HG03439 (cell line): ENCODE data around the gene ANKRD9.
A peak's percentile ranks its signal among the peaks of the same experiment; 100 is the strongest.
"Not testable (repeated sequence)": the region's sequence is repeated elsewhere in the genome, so short reads cannot be mapped to it uniquely, and the experiment has no call there.

Experiments used
- ATAC-seq: cut with Tn5 transposase; IDR thresholded peaks from one replicate; pipeline ENCODE4 v1.9.1; 2021; ENCODE audit warnings: mild to moderate bottlenecking, moderate library complexity; ENCODE audit not compliant: unreplicated experiment

Gene ANKRD9, protein sequence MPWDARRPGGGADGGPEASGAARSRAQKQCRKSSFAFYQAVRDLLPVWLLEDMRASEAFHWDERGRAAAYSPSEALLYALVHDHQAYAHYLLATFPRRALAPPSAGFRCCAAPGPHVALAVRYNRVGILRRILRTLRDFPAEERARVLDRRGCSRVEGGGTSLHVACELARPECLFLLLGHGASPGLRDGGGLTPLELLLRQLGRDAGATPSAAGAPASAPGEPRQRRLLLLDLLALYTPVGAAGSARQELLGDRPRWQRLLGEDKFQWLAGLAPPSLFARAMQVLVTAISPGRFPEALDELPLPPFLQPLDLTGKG

DNA sequence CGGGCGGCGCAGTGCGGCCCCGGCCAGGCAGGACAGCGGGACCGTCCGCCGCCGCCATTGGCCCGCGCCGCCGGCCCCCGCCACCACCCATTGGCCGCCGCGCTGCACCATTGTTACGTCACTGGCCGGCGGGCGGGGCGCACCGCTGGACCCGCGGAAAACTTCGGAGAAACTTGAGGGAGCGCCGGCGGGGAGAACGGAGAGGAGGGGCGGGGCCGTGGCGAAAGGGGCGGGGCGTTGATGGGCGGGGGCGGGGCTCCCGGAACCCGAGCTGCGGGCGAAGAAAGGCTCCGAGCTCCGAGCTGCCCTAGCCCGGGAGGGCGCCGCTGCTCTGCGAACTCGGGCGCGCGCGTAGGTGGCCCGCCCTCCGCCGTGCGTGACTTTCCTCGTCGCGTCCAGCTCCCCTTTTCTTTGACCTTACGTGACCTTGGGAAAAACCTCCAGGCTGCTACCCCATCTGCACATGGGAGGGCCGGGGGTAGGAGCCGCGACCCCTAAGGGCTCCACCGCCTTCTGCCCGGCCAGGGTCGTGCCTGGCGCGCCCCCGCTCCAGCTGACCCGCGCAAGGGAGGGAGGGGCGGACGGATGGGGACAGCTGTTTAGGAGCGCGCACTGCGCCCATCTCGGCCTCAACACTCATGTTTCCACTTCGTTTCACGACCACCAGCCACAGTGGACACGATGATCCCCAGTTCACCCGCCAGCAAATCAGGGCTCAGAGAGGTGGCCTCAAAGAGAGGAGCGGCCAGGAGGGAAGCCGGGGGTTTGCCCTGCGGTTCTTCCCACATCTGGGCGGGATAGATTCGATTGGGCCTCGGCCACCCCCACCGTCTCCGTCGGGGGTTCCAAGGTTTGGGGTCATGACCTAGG lies at the start of gene ANKRD9:
TSS of gene ANKRD9 (minus strand) at position 31 of the 870 bp plus-strand sequence. CDS start 1,887 bp downstream, outside the sequence.
- ATAC-seq: peak; percentile 78

DNA sequence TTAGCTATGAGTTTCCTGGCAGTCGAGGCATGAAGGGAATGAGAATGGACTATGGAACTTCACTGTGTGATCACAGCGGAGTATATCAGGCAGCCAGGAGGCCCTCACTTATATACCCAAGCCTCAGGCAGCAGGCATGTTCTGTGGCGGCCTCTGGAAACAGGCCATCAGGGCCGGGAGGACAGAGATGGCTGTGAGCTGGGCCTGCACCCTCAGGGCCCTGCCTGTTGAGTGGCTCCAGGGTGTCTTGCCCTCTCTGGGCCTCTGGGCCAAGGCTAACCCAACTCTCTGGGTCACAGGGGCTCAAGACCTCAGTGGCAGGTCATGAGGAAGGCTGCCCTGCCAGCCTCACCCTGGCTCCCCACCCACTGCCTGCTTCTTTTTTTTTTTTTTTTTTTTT lies 49.0 kb upstream of the ANKRD9 start:
- ATAC-seq: no peak

DNA sequence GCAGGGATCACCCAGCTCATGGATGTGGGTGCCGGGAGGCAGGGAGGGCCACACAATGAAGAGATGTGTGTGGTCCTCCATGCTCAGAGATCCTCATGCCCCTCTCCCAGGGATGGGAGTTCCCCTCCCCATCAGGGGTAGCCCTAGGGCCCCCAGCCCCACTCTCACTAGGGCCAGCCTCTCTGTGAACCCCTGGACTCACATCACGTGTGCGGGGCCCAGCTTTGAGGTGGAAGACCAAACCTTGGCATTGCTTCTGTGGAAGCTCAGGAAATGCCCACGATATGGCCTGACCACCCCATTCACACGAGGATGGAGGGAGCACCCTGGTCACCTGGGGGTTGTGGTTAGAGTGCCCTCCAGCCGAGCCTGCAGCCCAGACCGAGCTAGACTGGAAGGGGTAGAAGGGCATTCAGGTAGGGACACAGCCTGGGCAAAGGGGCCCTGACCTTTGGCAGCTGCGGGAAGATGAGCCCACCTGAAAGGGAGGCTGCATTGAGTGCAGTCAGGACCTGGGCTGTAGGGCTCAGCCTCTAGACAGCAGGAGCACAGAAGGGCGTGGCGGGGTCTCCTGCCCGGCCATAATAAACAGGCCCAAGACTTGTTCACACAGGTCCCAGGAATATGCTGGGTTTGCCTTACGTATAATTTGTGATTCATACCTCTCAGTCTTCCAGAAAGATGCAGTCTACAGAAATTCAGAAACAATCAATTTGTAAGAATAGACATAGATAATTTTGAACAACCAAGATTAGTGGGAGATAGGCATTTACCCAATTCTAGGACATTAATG lies 48.1 kb upstream of the ANKRD9 start:
- ATAC-seq: no peak

DNA sequence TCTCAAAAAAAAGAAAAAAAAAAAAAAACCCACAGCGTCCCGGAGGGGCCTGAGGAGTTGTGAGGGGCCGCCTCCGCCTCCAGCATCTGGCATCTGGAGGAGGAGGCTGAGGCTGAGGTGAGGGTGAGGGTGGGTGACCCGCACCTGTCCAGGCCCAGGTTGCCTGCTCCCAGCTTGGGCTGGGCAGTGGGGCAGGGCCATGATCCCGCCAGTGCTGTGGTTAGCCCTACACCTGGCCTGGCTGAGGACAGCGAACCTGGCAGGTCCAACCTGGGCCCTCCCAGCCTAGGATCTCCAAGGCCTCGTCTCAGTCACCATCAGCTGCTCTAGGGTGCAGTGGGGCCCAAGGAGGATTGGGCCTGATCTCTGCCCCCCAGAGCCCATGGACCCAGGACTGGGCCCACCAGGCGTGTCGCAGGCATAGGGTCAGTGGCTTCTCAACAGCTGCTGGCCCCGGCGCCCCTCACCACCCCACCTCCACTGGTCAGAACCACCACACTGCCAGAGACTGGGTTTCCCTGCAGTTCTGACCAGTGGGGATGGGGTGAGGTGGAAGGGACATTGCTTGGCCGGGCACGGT lies 46.6 kb upstream of the ANKRD9 start:
- no peak for ATAC-seq

DNA sequence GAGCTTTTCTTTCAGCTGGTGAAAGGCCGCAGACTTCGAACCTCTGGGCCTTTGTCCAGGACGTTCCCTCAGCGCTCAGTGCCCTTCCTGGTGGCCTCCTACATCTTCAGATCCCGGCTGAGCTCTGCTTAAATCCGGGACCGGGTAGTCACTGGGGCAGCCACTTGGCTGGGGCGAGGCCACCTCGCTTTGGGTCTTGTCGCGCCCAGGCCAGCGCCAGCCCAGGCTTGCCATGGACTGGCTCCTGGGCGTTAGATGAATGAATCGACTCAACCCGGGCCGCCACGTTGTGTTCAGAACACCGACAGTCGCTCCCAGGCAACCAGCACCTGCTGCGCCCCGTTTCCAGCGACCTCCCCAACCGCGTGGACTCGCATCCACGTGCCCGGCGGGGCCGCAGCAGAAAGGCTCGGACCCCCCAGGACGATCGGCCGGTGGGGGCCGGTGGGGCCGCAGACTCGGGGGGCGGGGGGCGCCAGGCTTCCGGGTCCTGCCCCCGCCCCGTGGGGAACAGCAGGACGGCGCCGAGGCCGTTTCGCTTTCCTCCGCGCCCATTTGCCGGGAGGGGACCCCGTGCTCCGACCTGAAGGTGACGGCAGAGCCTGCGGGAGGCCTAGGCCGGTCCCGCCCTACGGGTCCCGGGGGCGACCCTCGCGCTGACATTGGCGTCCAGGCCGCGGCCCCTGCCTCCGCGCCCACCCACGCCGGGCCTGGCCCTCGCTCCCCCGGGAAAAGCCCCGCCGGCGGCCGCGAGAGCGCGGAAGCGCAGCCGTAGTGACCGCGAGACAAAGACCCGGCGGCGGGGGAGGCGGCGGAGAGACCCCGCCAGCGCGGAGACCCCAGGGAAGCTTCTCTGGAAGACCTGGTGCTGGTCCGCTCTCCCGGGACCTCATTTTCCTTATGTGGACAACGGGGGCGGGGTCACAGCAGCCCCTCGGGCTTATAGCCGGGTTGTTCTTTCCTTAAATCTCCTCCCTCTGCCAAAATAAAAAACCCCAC lies 45.5 kb upstream of the ANKRD9 start:
- no peak for ATAC-seq

DNA sequence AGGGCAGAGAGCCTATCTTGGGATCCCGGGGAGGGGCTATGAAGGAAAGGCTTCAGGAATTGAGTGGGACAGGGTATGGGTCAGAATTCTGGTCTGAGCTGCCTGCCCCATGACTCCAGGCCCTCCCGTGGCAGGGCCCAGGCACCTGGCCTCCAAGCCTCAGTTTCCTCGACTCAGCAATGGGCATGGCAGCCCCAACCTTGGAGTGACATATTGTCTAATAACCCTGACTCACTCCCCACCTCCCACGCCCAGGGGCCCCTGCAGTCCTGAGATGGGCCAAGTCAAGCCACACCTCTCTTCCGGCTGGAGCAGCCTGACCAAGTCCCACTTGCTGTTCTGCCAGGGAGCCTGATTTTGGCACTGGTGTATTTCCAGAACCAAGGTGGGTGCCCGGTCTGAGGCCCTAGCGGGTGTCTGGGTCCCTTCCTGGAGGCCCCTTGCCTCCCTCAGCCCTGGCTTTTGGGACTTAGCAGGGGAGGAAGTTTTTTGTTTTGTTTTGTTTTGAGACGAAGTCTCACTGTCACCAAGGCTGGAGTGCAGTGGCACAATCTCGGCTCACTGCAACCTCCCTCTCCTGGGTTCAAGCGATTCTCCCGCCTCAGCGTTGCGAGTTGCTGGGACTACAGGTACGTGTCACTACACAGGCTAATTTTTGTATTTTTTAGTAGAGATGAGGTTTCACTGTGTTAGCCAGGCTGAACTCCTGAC lies 42.6 kb upstream of the ANKRD9 start:
- no peak for ATAC-seq

DNA sequence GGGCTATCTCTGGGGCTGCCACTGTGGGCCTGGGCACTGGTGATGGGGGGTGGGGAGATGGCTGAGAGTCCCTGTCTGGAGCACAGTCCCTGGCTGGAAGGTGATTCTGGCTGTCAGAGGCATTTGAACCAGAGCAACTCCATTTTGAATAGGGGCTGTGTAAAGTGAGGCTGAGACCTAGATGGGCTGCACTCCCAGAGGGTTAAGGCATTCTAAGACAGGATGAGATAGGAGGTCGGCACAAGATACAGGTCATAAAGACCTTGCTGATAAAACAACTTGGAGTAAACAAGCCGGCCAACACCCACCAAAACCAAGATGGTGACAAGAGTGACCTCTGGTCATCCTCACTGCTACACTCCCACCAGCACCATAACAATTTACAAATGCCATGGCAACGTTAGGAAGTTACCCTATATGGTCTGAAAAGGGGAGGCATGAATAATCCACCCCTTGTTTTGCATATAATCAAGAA lies 41.4 kb upstream of the ANKRD9 start:
- ATAC-seq: not testable (repeated sequence)

DNA sequence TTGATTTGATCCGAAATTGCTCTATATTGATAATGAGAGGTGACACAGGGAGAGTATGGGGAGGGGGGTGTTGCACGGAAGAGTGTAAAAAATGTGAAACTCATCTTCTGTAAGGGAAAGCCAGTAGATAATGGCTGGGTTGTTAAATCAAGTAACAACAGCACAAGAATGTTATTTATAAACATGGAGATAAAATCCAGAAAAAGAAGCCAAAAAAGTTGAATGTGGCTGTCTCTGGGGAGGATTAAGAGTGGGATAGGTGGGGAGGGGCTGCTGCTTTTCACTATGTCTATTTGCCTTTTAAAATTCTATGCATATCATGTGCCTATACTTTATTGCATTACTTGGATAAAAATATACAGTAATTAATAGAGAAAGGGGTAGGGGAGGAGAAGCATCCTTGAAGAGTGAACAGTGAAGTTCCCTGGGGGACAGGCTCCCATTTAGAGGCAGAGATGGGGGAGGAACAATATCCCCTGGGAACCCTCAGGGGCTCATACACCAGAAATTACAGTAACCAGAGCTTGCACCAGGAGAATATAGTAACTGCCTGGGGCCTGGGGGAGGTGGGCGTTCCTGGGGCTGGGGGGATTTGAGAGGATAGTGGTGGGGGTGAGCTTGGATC lies 39.2 kb upstream of the ANKRD9 start:
- ATAC-seq: no peak

DNA sequence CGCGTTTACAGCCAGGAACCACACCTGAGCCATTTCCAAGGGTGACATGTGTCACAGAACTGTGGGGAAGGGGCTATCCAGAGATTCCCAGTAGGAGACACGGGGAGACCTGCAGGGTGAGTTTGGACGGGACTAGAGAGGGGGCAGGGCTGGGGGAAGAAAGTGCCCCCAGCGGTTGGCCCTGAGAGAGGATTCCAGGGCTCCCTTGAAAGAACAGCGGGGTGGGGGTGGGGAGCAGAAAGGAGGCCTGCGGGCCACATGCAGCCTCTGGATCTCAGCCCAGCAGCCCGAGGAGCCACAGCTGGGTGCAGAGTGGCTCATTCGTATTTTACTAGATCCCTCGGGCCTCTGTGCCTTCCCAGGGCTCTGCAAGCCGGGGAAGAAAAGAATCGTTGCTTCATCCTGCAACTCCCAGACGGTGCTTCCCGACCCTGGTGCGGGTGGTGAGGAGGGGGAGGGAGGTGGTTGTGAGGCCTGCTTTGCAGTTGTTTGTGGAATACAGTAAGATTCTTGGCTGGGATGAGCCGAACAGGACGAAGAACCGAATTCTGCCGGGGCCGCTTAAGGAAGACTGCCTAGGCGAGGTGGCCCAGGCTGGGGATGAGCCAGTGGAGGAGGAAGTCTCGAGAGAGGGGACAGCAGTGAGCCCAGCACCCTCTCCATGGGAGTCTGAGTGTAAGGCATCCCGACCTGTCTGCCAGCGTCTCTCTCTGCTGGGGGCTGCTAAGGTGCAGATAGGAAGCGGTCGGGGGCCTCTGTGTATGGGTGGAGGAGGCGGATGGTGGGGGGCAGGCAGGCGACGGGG lies 36.1 kb upstream of the ANKRD9 start:
- ATAC-seq: no peak

DNA sequence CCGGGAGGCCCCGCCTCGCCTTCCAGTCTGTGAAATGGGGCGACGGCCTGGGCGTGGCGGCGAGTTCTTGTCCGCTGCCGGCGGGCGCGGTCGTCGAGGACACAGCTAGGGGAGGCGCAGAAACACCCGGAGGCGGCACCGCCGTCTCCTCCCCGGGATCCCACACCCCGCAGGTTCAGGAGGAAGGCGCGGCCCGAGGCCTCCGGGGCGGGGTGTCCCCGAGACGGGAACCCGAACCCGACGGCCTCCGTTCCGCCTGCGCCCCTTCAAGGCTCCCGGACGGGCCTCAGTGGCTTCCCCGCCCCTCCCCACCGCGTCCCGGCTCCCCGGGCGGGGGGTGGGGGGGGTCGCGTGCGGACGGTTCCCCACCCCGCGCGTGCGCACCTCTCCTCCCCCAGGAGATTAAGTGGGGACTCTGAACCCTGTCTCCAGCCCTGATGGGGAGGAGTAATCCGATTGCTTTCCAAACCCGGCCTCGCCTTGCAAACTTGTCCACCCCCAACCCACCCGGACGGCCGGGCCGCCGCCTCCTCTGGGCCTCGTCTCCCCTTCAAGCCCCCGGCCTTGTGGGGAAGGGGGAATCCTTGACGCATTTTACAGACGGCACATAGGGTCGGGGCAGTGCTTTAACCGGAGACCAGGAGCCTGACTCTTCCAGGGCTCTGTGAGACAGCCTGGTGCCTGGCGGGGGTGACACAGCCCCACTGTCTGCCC lies 35.3 kb upstream of the ANKRD9 start:
- ATAC-seq: no peak

DNA sequence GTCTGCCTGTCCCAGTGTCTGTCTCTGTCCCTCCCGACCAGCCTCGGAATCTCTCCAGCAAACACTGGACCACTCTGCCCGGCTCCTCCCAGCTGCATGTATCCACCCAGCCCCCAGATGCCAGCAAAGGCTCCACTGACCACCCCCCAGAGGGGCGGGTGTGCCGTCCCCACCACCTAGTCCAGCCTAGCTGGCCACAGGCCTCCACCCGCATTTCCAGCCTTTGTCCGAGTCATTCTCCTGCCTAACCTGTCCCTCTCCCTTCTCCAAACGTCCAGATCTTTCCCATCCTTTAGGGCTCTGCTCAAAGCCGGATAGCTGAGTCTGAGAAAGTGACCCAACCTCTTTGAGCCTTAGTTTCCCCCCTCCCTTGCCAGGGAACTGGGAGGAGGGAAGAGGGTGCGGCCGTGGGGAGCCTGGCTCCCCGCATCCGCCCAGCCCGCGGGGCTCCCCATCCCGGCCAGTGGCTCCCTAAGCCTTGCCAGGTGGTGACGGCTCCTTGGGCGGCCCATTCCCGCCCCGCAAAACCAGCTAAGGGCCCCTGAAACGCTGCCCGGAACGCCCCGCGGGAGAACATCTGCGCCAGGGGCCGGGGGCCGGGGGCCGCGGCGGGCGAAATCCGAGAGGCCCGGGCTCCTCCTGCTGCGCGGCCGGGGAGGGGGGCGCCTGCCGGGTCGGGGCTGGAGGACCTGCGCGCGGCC lies 34.6 kb upstream of the ANKRD9 start:
- no peak for ATAC-seq

DNA sequence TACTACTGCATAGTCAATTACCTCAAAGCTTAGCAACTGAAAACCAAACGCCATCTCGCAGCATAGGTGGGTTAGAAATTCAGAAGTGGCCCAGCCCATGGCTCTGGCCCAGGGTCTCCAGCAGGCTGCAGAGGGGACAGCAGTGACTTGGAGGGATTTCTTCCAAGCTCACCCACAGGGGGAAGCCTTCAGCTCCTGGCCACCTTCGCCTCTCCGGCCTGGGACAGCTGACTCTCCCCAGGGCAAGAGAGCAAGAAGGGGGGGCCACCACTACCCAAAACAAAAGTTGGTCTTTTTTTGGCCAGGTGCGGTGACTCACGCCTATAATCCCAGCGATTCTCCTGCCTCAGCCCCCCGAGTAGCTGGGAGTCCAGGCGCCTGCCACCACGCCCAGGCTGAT lies 32.2 kb upstream of the ANKRD9 start:
- ATAC-seq: no peak

DNA sequence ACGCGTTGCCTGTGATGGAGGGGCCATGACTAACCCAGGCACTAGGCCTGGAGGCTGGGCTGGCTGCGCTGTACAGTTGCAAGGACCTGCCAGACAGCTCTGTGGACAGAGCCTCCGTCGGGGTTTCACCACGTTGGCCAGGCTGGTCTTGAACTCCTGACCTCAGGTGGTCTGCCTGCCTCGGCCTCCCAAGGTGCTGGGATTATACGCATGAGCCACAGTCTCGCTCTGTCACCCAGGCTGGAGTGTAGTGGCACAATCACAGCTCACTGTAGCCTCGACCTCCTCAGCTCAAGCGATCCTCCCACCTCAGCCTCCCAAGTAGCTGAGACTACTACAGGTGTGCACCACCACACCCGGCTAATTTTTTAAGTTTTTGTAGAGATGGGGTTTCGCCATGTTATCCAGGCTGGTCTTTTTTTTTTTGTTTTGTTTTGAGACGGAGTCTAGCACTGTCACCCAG lies 31.5 kb upstream of the ANKRD9 start:
- ATAC-seq: not testable (repeated sequence)

DNA sequence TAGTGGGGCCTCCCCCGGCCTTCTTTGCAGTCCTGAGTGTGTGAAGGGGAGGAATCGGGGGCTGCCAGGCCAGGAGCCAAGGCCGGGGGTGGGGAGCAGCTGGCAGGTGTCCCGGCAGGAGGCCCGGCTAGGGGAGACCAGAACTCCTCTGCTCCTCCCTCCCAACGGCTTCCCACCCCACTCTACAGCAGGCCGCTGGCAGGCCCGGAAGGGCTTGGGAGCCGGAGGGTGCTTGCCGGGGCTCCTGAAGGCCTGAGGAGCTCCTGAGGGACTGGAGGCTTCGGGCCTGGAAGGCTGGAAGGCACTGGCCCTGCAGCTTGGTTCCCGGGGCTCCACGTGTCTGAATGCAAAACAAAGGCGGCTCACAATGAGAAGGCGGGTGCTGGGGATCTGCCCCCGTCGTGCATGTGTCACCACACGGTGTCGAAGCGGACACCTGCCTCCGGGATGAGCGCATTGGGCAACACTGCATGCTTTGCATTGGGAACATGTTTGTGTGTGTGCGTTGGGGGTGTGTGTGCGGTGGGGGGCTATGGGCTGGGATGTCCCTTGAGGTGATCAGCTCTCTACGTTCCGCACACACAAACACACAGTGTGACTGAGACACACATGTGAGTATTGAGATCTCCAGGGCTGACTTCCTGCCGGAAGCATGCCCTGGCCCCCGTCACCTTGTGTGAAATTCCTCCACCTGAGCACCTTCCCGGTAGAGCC lies 30.9 kb upstream of the ANKRD9 start:
- ATAC-seq: no peak

DNA sequence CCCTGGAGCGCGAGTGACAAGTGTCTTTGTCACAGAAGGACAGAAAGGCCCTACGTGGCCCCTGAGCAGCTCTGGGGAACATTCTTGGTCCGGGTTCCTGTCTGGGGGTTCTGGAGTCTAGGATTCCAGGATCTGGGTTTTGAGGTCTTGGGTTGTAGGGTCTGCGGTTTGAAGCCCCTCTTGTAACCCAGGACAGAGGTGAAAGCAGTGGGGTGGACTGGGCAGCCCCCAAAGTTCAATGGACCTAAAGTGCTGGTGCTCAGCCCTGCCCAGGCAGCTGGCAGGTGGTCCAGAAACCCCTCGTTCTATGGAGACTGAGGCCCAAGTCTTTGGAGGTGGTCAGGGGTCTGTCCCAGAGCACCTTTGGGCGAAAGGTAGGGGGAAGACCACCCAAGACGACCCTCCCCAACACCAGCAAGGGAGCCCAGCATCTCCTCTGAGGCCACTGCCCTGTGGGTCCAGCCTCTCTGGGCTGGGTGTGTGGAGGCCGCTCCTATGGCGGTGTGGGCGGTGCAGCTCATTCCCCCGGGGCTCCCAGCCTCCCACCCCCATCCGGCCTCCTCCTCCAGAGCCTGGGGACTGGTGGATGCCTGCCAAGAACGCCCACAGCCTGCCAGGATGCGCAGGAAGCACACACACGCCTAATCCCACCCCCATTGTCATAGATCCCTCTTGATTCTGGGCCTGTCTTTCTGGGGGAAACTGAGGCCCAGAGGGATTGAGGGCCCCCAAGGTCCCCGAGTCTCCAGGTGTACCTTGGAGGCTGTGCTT lies 30.2 kb upstream of the ANKRD9 start:
- ATAC-seq: no peak
